Fibroblast of pulmonary artery (primary cell): Measurements from ENCODE around the gene FBXO9.
A peak's percentile ranks its signal among the peaks of the same experiment; 100 is the strongest.

Experiments used
- DNase-seq: peaks from one replicate; pipeline ENCODE4 v3.0.0-alpha.2; 2010; ENCODE audit warnings: low read depth
- H3K4me3 ChIP-seq: replicated peaks from 2 replicates; pipeline ENCODE4 v1.5.1; 2011; ENCODE audit warnings: low read depth, mild to moderate bottlenecking, control low read depth, low read length, moderate library complexity
- TF ChIP-seq, protein P1 (sequence below): IDR thresholded peaks from 2 replicates; pipeline ENCODE4 v1.5.1; 2011; ENCODE audit warnings: mild to moderate bottlenecking, control low read depth, low read length, inconsistent platforms; ENCODE audit errors: missing control alignments

FBXO9 gene

DNA sequence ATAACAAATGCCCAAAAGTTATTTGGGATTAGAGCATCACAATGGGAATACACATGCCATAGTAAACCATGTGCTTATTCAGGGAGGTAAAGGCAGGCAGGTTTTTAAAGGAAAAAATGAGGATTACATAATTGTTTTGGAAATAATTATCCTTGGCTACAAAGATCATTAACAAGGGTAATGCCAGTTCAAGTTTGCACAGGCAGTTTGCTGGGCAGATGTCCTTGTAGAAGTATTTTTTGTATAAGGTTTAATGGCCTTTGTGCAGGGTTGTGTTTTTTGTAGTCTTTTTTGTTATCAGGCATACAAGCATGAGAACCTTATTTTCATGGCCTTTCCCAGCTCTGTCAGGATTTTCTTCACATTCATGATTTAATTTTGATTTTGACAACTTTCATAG is 24.7 kb downstream of the FBXO9 start:
- H3K4me3 ChIP-seq, result no peak overlapping the region
- no peak for DNase-seq
- TF ChIP-seq, protein P1, sequence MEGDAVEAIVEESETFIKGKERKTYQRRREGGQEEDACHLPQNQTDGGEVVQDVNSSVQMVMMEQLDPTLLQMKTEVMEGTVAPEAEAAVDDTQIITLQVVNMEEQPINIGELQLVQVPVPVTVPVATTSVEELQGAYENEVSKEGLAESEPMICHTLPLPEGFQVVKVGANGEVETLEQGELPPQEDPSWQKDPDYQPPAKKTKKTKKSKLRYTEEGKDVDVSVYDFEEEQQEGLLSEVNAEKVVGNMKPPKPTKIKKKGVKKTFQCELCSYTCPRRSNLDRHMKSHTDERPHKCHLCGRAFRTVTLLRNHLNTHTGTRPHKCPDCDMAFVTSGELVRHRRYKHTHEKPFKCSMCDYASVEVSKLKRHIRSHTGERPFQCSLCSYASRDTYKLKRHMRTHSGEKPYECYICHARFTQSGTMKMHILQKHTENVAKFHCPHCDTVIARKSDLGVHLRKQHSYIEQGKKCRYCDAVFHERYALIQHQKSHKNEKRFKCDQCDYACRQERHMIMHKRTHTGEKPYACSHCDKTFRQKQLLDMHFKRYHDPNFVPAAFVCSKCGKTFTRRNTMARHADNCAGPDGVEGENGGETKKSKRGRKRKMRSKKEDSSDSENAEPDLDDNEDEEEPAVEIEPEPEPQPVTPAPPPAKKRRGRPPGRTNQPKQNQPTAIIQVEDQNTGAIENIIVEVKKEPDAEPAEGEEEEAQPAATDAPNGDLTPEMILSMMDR, result no peak

DNA sequence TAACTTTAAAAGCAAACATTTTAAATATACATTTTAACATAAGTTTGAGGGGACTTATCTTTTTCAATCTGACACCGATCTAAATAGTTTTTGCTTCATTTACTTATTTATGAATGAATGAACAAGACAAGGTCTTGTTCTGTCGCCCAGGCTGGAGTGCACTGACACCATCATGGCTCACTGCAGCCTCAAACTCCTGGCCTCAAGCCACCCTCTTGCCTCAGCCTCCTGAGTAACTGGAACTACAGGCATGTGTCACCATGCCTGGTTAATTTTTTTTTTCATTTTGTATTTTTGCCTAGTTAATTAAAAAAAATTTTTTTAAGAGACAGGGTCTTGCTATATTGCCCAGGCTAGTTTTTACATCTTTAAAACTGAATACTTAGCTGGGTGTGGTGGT is 25.4 kb downstream of the FBXO9 start:
- TF ChIP-seq, protein P1, result no peak
- peak; percentile 14 for DNase-seq
- H3K4me3 ChIP-seq, result no peak overlapping the region

DNA sequence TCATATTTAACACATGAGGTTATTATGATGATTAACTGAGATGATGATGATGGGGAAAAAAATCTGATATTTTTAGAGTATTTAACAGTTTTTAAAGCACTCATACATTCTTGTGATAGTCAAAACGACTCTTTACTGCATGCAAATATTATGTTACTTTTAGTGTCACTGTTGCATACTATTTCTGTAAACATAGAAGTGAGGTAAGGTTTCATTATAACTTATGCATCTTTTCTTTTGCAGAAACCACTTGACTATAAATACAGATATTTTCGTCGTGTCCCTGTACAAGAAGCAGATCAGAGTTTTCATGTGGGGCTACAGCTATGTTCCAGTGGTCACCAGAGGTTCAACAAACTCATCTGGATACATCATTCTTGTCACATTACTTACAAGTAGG is 30.1 kb downstream of the FBXO9 start:
- DNase-seq, result no peak
- TF ChIP-seq, protein P1, result no peak
- no peak overlapping the region for H3K4me3 ChIP-seq

DNA sequence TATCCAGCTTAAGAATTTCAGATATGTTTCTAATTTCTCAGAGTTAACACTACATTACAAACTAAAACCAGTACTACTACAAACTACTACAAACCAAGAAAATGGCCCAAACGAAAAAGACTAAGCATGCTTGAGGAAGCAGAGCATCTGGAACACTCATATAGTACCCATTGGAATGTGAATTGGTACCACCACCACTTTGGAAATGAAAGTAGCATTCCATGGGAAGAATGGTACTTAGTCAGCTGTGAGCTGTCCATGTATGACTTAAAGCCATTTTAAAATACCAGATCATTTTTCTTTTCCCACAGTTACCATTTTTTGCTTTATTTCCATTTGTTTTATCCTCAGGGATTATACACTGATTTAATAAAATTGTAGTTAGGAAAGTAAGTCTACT is 30.5 kb downstream of the FBXO9 start:
- DNase-seq, result no peak
- H3K4me3 ChIP-seq, result no peak overlapping the region
- TF ChIP-seq, protein P1, result no peak

DNA sequence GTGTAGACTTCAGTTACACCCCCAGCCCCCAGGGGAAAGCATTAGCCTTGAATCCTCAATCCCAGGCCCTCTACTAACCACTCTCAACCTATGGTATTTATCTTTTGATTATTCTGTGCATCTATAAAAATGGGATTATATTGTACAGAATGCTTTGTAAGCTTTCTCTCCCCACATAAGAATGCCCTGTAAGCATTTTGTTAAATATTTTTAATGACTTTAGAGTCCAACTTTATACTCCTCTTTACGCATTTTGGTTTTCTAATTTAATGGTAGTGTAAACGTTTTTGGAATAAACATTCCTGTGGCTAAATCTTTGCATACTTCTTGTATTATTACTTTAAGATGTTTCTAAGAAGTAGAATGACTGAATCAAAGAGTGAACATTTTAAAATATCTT is 35.4 kb downstream of the FBXO9 start:
- TF ChIP-seq, protein P1, result no peak
- no peak overlapping the region for H3K4me3 ChIP-seq
- DNase-seq, result no peak

DNA sequence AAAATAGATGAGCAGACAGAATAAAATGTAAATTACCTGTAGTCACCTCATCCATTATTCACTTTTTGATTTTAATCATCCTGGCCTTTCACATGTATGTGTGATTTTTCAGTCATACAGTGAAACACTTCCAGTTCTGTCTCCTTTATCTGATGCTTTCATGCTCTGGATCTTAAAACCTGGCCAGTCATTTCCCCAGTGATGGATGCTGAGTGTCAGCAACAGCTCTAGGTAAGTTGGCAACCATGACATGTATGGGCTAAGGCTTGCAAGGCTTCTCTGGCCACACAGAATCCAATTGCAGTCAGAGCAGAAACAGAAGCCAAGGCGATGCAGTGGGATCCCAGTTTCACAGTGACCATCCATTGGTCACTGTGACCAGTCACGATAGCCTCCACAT is 35.8 kb downstream of the FBXO9 start:
- no peak for DNase-seq
- TF ChIP-seq, protein P1, result no peak
- H3K4me3 ChIP-seq, result no peak overlapping the region

DNA sequence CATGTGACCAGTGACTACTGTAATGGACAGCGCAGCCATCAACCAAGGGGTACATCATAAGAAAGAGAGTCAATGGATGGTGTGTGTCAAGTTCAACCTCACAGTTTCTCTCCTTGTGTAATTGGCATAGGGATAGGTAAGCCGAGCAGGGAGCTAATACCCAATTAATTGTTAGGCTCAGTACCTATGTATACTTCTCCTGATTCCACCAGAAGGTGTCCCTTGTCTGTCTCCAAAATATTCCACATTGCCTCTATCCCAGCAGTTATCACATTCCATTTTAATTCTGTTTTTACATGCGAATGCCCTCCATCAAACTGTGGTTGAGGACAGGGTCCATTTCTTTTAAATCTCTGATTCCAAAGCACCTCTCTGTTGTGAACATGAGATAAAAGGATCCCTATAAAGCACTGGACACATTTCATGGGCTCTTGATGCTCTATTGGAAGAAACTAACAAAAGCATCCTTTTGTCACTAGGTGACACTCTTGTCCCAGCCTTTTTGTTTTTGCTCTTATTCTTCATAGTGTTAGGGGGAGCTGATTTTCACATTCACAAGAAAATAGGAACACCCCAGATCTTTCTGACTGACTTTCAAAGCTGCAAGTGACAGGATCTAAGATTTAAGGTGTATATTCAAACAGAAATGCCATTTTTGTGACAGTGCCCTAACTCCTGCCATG is 38.9 kb downstream of the FBXO9 start:
- TF ChIP-seq, protein P1, result no peak
- peak; percentile 6 for DNase-seq
- no peak overlapping the region for H3K4me3 ChIP-seq
